GM12872 (cell line): Measurements from ENCODE around the gene DENND6B.
A peak's percentile ranks its signal among the peaks of the same experiment; 100 is the strongest.

ENCODE experiments used
- CTCF ChIP-seq: IDR thresholded peaks from 3 replicates; pipeline ENCODE4 v1.5.1; 2011; ENCODE audit warnings: low read depth, mild to moderate bottlenecking, low read length, moderate library complexity; ENCODE audit not compliant: insufficient read depth

The DENND6B gene

GRCh38 chr22:50326956-50327710 lies at the start of gene DENND6B:
DENND6B (minus strand) TSS chr22:50327012; CDS start chr22:50326988, 24 bp downstream.
- peak; percentile 54; the same call in 1 of the 3 replicates for TF ChIP-seq CTCF

GRCh38 chr22:50376085-50376651 lies 49.4 kb upstream of the DENND6B start:
- no peak for TF ChIP-seq CTCF

GRCh38 chr22:50371101-50371648 lies 44.4 kb upstream of the DENND6B start:
- TF ChIP-seq CTCF, result no peak

GRCh38 chr22:50367778-50368500 lies 41.1 kb upstream of the DENND6B start:
- no peak for TF ChIP-seq CTCF

GRCh38 chr22:50363166-50363802 lies 36.5 kb upstream of the DENND6B start:
- TF ChIP-seq CTCF, result no peak

- TF ChIP-seq CTCF, result no peak
Measured at GRCh38 chr22:50361688-50362087, 34.9 kb upstream of the DENND6B start.

- no peak for TF ChIP-seq CTCF
Measured at GRCh38 chr22:50361222-50361621, 34.4 kb upstream of the DENND6B start.
